Tibial artery (tissue), 4 donors: ENCODE measurements around the gene DYRK1A.

ENCODE experiments used
- DNase-seq, 2 donors: peaks; one replicate each; pipeline ENCODE4 v3.0.0-alpha.2; 2019
- H3K27ac ChIP-seq, 2 donors: fragments of 200-600 bp; sonication (generic) in 1 of 2; 1 replicate in 1 of 2; 2 replicates in 1 of 2; pipeline ENCODE4 v1.5.1; 2018 to 2019; ENCODE audit warnings: mild to moderate bottlenecking in 1 of 2
- H3K27me3 ChIP-seq, 2 donors: fragments of 200-600 bp; sonication (generic) in 1 of 2; one replicate each; pipeline versions ENCODE4 v1.5.1 to v1.6.0; 2016 to 2019
- H3K36me3 ChIP-seq, 3 donors: fragments of 200-600 bp; sonication (generic) in 2 of 3; one replicate each; pipeline ENCODE4 v1.5.1; 2016 to 2019; ENCODE audit warnings: mild to moderate bottlenecking in 2 of 3
- H3K4me1 ChIP-seq, 4 donors: fragments of 200-600 bp; sonication (generic) in 2 of 4; 1 replicate in 3 of 4; 2 replicates in 1 of 4; pipeline ENCODE4 v1.5.1; 2016 to 2019
- H3K4me3 ChIP-seq, 2 donors: fragments of 200-600 bp; sonication (generic) in 1 of 2; 1 replicate in 1 of 2; 2 replicates in 1 of 2; pipeline ENCODE4 v1.5.1; 2018 to 2019; ENCODE audit warnings: mild to moderate bottlenecking in 2 of 2
- H3K9me3 ChIP-seq, 3 donors: fragments of 200-600 bp; sonication (generic) in 1 of 3; one replicate each; pipeline ENCODE4 v1.5.1; 2016 to 2019
- intact Hi-C: fragments of 100-400 bp; cut with DNase I; formaldehyde crosslinking; loops from one replicate; pipeline ENCODE4 v1.15.0; 2023; ENCODE audit warnings: low total_unique reads
- TF ChIP-seq, protein P1 (sequence below), 2 experiments: fragments of 200-600 bp in 1 of 2; fragments of 450-650 bp in 1 of 2; IDR thresholded peaks; one replicate each; pipeline ENCODE4 v1.5.1; 2017 to 2019; ENCODE audit warnings: antibody characterized with exemption in 2 of 2, mild to moderate bottlenecking in 1 of 2, moderate library complexity in 1 of 2

Gene DYRK1A

DNA sequence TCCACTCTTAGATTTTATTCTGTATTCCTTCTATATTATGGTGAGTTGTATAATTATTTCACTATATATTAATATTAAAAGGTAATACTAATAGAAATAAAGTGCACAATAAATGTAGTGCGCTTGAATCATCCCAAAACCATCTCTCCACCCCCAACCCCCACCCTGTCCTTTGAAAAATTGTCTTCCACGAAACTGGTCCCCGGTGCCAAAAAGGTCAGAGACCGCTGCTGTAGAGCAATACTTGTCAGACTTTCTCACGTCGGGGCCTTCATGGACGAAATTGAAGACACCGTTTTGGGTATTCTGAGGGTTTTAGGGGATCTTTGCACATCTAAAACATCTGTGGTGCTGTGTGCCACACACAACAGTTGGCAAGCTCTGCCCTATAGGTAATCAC, 19.6 kb downstream of the DYRK1A start:
- DNase-seq = no peak
- Histone ChIP-seq H3K4me1 (peaks cover 0 to 79% (median 43%) of the 10 kb centered on the region in 4 donors), H3K4me3 (no peak overlapping the region), H3K36me3 (no peaks in the 10 kb centered on the region), H3K9me3 (no peaks in the 10 kb centered on the region), H3K27ac (no peak overlapping the region), H3K27me3 (no peaks in the 10 kb centered on the region)
- TF ChIP-seq, protein P1, sequence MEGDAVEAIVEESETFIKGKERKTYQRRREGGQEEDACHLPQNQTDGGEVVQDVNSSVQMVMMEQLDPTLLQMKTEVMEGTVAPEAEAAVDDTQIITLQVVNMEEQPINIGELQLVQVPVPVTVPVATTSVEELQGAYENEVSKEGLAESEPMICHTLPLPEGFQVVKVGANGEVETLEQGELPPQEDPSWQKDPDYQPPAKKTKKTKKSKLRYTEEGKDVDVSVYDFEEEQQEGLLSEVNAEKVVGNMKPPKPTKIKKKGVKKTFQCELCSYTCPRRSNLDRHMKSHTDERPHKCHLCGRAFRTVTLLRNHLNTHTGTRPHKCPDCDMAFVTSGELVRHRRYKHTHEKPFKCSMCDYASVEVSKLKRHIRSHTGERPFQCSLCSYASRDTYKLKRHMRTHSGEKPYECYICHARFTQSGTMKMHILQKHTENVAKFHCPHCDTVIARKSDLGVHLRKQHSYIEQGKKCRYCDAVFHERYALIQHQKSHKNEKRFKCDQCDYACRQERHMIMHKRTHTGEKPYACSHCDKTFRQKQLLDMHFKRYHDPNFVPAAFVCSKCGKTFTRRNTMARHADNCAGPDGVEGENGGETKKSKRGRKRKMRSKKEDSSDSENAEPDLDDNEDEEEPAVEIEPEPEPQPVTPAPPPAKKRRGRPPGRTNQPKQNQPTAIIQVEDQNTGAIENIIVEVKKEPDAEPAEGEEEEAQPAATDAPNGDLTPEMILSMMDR (IDR thresholded peaks at IDR 0.05) = no peak
- intact Hi-C loops = no loop called here

- Histone ChIP-seq H3K9me3 (no peaks in the 10 kb centered on the region), H3K4me3 (no peak overlapping the region), H3K27ac (peak overlapping the region in 1 of 2 donors; percentile 18), H3K27me3 (no peaks in the 10 kb centered on the region), H3K4me1 (peaks cover 0 to 80% (median 40%) of the 10 kb centered on the region in 4 donors), H3K36me3 (no peaks in the 10 kb centered on the region)
- TF ChIP-seq, protein P1 (IDR thresholded peaks at IDR 0.05) = no peak
- intact Hi-C loops = no loop called here
- DNase-seq = no peak
These were observed 22.9 kb downstream of the DYRK1A start for GRCh38 chr21:37389456-37389855.

DNA sequence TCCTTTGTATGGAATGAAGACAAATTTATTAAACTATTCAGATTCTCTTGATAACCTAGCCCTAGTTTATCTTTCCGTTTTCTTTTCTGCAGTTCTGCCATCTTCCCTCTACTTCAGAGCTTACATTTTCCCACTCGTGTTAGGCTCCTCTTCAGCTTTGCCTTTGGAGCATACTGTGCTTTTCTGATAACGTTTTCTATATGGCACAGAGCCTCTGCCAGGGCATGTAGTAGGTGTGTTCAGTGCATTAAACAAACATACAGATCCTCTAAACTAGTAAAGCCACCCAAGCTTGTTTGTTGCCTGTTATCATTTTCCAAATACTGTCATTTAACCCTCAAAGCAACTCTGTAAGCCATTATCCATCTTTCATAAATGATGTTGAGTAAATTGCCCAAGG, 25.1 kb downstream of the DYRK1A start:
- Histone ChIP-seq H3K27ac (no peak overlapping the region), H3K4me1 (peaks cover 0 to 95% (median 43%) of the 10 kb centered on the region in 4 donors), H3K36me3 (no peaks in the 10 kb centered on the region), H3K4me3 (no peak overlapping the region), H3K27me3 (no peaks in the 10 kb centered on the region), H3K9me3 (no peaks in the 10 kb centered on the region)
- TF ChIP-seq, protein P1 (IDR thresholded peaks at IDR 0.05) = no peak
- no peak for DNase-seq
- intact Hi-C loops = no loop called here

GRCh38 chr21:37392441-37392840, 25.9 kb downstream of the DYRK1A start:
- intact Hi-C loops = no loop called here
- DNase-seq = no peak
- Histone ChIP-seq H3K9me3 (no peaks in the 10 kb centered on the region), H3K4me1 (peaks cover 0 to 94% (median 45%) of the 10 kb centered on the region in 4 donors), H3K27me3 (no peaks in the 10 kb centered on the region), H3K4me3 (no peak overlapping the region), H3K27ac (no peak overlapping the region), H3K36me3 (no peaks in the 10 kb centered on the region)
- TF ChIP-seq, protein P1 (IDR thresholded peaks at IDR 0.05) = no peak

- Histone ChIP-seq H3K4me1 (peaks cover 0 to 94% (median 46%) of the 10 kb centered on the region in 4 donors), H3K27ac (no peak overlapping the region), H3K9me3 (no peaks in the 10 kb centered on the region), H3K36me3 (no peaks in the 10 kb centered on the region), H3K4me3 (no peak overlapping the region), H3K27me3 (no peaks in the 10 kb centered on the region)
- TF ChIP-seq, protein P1 (IDR thresholded peaks at IDR 0.05) = no peak
- DNase-seq = no peak
- intact Hi-C loops = no loop called here
These were observed 26.5 kb downstream of the DYRK1A start for GRCh38 chr21:37393030-37393429.

DNA sequence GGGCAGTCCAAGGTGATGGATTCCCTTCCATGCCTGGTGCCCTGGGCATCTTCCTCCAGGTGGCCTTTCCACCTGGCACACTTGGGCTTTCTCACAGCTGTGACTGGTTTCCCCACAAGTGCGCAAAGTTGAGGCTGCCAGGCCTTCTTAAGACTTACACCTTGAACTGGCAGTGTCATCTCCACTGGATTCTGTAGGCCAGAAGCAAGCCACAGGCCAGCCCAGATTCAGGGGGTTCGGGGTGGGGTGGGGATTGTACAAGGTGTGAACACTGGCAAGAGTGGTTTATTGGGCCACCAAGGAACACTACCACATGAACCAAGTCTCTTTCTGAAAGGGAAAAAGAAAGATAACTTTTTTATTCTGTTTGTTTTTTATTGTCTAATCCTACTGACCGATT, 27.2 kb downstream of the DYRK1A start:
- no peak for DNase-seq
- H3K4me1 ChIP-seq = peaks cover 0 to 94% (median 43%) of the 10 kb centered on the region in 4 donors
- H3K27me3 ChIP-seq = no peaks in the 10 kb centered on the region
- intact Hi-C loops = no loop called here
- no peak overlapping the region for H3K4me3 ChIP-seq
- H3K9me3 ChIP-seq = no peaks in the 10 kb centered on the region
- TF ChIP-seq, protein P1 (IDR thresholded peaks at IDR 0.05) = no peak
- H3K36me3 ChIP-seq = no peaks in the 10 kb centered on the region
- no peak overlapping the region for H3K27ac ChIP-seq
